ENCODE data around the gene CCDC137. TPM values are rescaled to one million over a fixed set of nuclear protein-coding genes. Genes with fewer than 3 reads are reported as not detected.

The CCDC137 gene
- total and polyA plus RNA-seq, 4 experiments from 2014 or later, result 5.3 to 29.3 (median 22.5) TPM

- Mint-ChIP-seq H3K4me1 (peaks cover 3 to 15% (median 5%) of the 10 kb centered on the region in 4 donors), H3K4me3 (no peak overlapping the region), H3K36me3 (no peaks in the 10 kb centered on the region), H3K9me3 (peaks cover 0 to 4% (median 0%) of the 10 kb centered on the region in 8 donors), H3K27me3 (peaks cover 13 to 19% of the 10 kb centered on the region in 2 donors), H3K27ac (peak overlapping the region in 3 of 7 donors; percentile 29 to 79 (median 64))
- peaks cover 13% of the 10 kb centered on the region for H3K4me1 ChIP-seq (ENCODE audit: insufficient read depth, low read length)
- H3K9me3 ChIP-seq (ENCODE audit: control insufficient read depth in 1 of 2, low read length in 2 of 2), result no peaks in the 10 kb centered on the region
- H3K4me3 ChIP-seq (ENCODE audit: low read length in 2 of 2), result no peak overlapping the region
- DNase-seq, result no peak
- intact Hi-C loops (cut with micrococcal nuclease), result no loop called here
- H3K36me3 ChIP-seq (ENCODE audit: insufficient read depth, low read length), result no peaks in the 10 kb centered on the region
- ChIA-PET CTCF (ENCODE audit: partially characterized antibody) (no interaction called here), POLR2A (ENCODE audit: partially characterized antibody) (no interaction called here)
- H3K27ac ChIP-seq (ENCODE audit: low read depth, low read length), result no peak overlapping the region
- H3K27me3 ChIP-seq (ENCODE audit: insufficient read depth, low read length), result no peaks in the 10 kb centered on the region
Measured at GRCh38 chr17:81651692-81652091, 14.8 kb upstream of the CCDC137 start.

GRCh38 chr17:81652906-81653771 lies 13.4 kb upstream of the CCDC137 start:
- Mint-ChIP-seq H3K36me3 (no peaks in the 10 kb centered on the region), H3K9me3 (peaks cover 0 to 4% (median 0%) of the 10 kb centered on the region in 8 donors), H3K27me3 (peaks cover 13 to 15% of the 10 kb centered on the region in 2 donors), H3K27ac (peak overlapping the region in 1 of 7 donors; percentile 30), H3K4me1 (peaks cover 5 to 24% (median 9%) of the 10 kb centered on the region in 4 donors), H3K4me3 (peak overlapping the region in 7 of 8 donors; percentile 6 to 71 (median 48))
- intact Hi-C loops (cut with micrococcal nuclease), result no loop called here
- Histone ChIP-seq H3K9me3 (ENCODE audit: control insufficient read depth in 1 of 2, low read length in 2 of 2) (no peaks in the 10 kb centered on the region), H3K36me3 (ENCODE audit: insufficient read depth, low read length) (no peaks in the 10 kb centered on the region), H3K4me1 (ENCODE audit: insufficient read depth, low read length) (peaks cover 20% of the 10 kb centered on the region), H3K4me3 (ENCODE audit: low read length in 2 of 2) (no peak overlapping the region), H3K27me3 (ENCODE audit: insufficient read depth, low read length) (no peaks in the 10 kb centered on the region), H3K27ac (ENCODE audit: low read depth, low read length) (no peak overlapping the region)
- CTCF ChIA-PET (ENCODE audit: partially characterized antibody), result no interaction called here
- no peak for DNase-seq
- POLR2A ChIA-PET (ENCODE audit: partially characterized antibody), result no interaction called here

- Histone ChIP-seq H3K36me3 (ENCODE audit: insufficient read depth, low read length) (no peaks in the 10 kb centered on the region), H3K27ac (ENCODE audit: low read depth, low read length) (no peak overlapping the region), H3K9me3 (ENCODE audit: control insufficient read depth in 1 of 2, low read length in 2 of 2) (no peaks in the 10 kb centered on the region), H3K4me1 (ENCODE audit: insufficient read depth, low read length) (peaks cover 20% of the 10 kb centered on the region), H3K27me3 (ENCODE audit: insufficient read depth, low read length) (no peaks in the 10 kb centered on the region), H3K4me3 (ENCODE audit: low read length in 2 of 2) (no peak overlapping the region)
- Mint-ChIP-seq H3K4me3 (no peak overlapping the region), H3K4me1 (peaks cover 5 to 24% (median 9%) of the 10 kb centered on the region in 4 donors), H3K27ac (no peak overlapping the region), H3K27me3 (peaks cover 8% of the 10 kb centered on the region in 2 donors), H3K9me3 (no peaks in the 10 kb centered on the region), H3K36me3 (no peaks in the 10 kb centered on the region)
- DNase-seq, result no peak
- ChIA-PET CTCF (ENCODE audit: partially characterized antibody) (no interaction called here), POLR2A (ENCODE audit: partially characterized antibody) (interaction anchor here (1.1 to 1.2 kb wide), 2 partner anchors 10 to 28 kb away, joined by 3 to 4 read pairs; partner anchors contain the start of genes ARL16 and HGS)
- intact Hi-C loops (cut with micrococcal nuclease), result no loop called here
Measured at GRCh38 chr17:81655378-81656117, 11.0 kb upstream of the CCDC137 start.

GRCh38 chr17:81656118-81656743 lies 10.3 kb upstream of the CCDC137 start, which contains the start of gene PDE6G:
PDE6G (minus strand) TSS chr17:81656542; CDS start chr17:81653305, 3,237 bp downstream.
- ChIA-PET CTCF (ENCODE audit: partially characterized antibody) (no interaction called here), POLR2A (ENCODE audit: partially characterized antibody) (interaction anchor here (1.1 to 1.2 kb wide), 3 partner anchors 9 to 27 kb away, joined by 3 to 4 read pairs (median 3); partner anchors contain the start of genes ARL16, CCDC137, HGS and OXLD1)
- no peak for DNase-seq
- Mint-ChIP-seq H3K36me3 (no peaks in the 10 kb centered on the region), H3K27me3 (peaks cover 6 to 8% of the 10 kb centered on the region in 2 donors), H3K4me1 (peaks cover 5 to 30% (median 9%) of the 10 kb centered on the region in 4 donors), H3K27ac (peak within 1 kb of the TSS in 3 of 7 donors; percentile 13 to 65 (median 52)), H3K4me3 (peak within 1 kb of the TSS in 2 of 8 donors; percentile 21 to 27), H3K9me3 (no peaks in the 10 kb centered on the region)
- no peaks in the 10 kb centered on the region for H3K27me3 ChIP-seq (ENCODE audit: insufficient read depth, low read length)
- peaks cover 20% of the 10 kb centered on the region for H3K4me1 ChIP-seq (ENCODE audit: insufficient read depth, low read length)
- H3K9me3 ChIP-seq (ENCODE audit: control insufficient read depth in 1 of 2, low read length in 2 of 2), result no peaks in the 10 kb centered on the region
- no peak within 1 kb of the TSS for H3K4me3 ChIP-seq (ENCODE audit: low read length in 2 of 2)
- intact Hi-C loops (cut with micrococcal nuclease), result no loop called here
- no peak within 1 kb of the TSS for H3K27ac ChIP-seq (ENCODE audit: low read depth, low read length)
- no peaks in the 10 kb centered on the region for H3K36me3 ChIP-seq (ENCODE audit: insufficient read depth, low read length)

- H3K4me3 Mint-ChIP-seq, result no peak overlapping the region
Measured at GRCh38 chr17:81656835-81657234, 9.7 kb upstream of the CCDC137 start.

GRCh38 chr17:81659038-81659437 lies 7.5 kb upstream of the CCDC137 start:
- H3K4me3 Mint-ChIP-seq, result no peak overlapping the region
- H3K27ac ChIP-seq (ENCODE audit: low read depth, low read length), result no peak overlapping the region
- no peaks in the 10 kb centered on the region for H3K9me3 ChIP-seq (ENCODE audit: control insufficient read depth in 1 of 2, low read length in 2 of 2)
- POLR2A ChIA-PET (ENCODE audit: partially characterized antibody), result no interaction called here
- no peaks in the 10 kb centered on the region for H3K36me3 Mint-ChIP-seq
- no peaks in the 10 kb centered on the region for H3K36me3 ChIP-seq (ENCODE audit: insufficient read depth, low read length)
- H3K4me1 Mint-ChIP-seq, result peaks cover 3 to 36% (median 10%) of the 10 kb centered on the region in 4 donors
- CTCF ChIA-PET (ENCODE audit: partially characterized antibody), result interaction anchor here (0.7 kb wide), 1 partner anchor 157 kb away, joined by 4 read pairs; no protein-coding TSS in a partner anchor
- no peaks in the 10 kb centered on the region for H3K9me3 Mint-ChIP-seq
- H3K27me3 Mint-ChIP-seq, result no peaks in the 10 kb centered on the region
- no peak overlapping the region for H3K4me3 ChIP-seq (ENCODE audit: low read length in 2 of 2)
- intact Hi-C loops (cut with micrococcal nuclease), result no loop called here
- H3K27ac Mint-ChIP-seq, result no peak overlapping the region
- no peaks in the 10 kb centered on the region for H3K27me3 ChIP-seq (ENCODE audit: insufficient read depth, low read length)
- peaks cover 36% of the 10 kb centered on the region for H3K4me1 ChIP-seq (ENCODE audit: insufficient read depth, low read length)
- no peak for DNase-seq

More at GRCh38 chr17:81656835-81657234, 9.7 kb upstream of the CCDC137 start:
- Mint-ChIP-seq H3K27me3 (peaks cover 4 to 5% of the 10 kb centered on the region in 2 donors), H3K4me1 (peaks cover 3 to 31% (median 7%) of the 10 kb centered on the region in 4 donors), H3K36me3 (no peaks in the 10 kb centered on the region), H3K9me3 (no peaks in the 10 kb centered on the region), H3K27ac (peak overlapping the region in 2 of 7 donors; percentile 13 to 65)
- no peak overlapping the region for H3K4me3 ChIP-seq (ENCODE audit: low read length in 2 of 2)
- no peak for DNase-seq
- H3K9me3 ChIP-seq (ENCODE audit: control insufficient read depth in 1 of 2, low read length in 2 of 2), result no peaks in the 10 kb centered on the region
- H3K4me1 ChIP-seq (ENCODE audit: insufficient read depth, low read length), result peaks cover 22% of the 10 kb centered on the region
- H3K27ac ChIP-seq (ENCODE audit: low read depth, low read length), result no peak overlapping the region
- no peaks in the 10 kb centered on the region for H3K27me3 ChIP-seq (ENCODE audit: insufficient read depth, low read length)
- no peaks in the 10 kb centered on the region for H3K36me3 ChIP-seq (ENCODE audit: insufficient read depth, low read length)
- intact Hi-C loops (cut with micrococcal nuclease), result no loop called here
- ChIA-PET POLR2A (ENCODE audit: partially characterized antibody) (interaction anchor here (1.1 kb wide), 1 partner anchor 10 kb away, joined by 3 read pairs; the partner anchor contains the start of genes CCDC137 and OXLD1), CTCF (ENCODE audit: partially characterized antibody) (no interaction called here)
